GM18519 (cell line): ENCODE results near the gene C1QTNF6.

ENCODE experiments used
- ATAC-seq: cut with Tn5 transposase; IDR thresholded peaks from one replicate; pipeline ENCODE4 v1.9.1; 2021; ENCODE audit warnings: mild to moderate bottlenecking, moderate library complexity; ENCODE audit not compliant: unreplicated experiment, low FRiP score

The C1QTNF6 gene

DNA sequence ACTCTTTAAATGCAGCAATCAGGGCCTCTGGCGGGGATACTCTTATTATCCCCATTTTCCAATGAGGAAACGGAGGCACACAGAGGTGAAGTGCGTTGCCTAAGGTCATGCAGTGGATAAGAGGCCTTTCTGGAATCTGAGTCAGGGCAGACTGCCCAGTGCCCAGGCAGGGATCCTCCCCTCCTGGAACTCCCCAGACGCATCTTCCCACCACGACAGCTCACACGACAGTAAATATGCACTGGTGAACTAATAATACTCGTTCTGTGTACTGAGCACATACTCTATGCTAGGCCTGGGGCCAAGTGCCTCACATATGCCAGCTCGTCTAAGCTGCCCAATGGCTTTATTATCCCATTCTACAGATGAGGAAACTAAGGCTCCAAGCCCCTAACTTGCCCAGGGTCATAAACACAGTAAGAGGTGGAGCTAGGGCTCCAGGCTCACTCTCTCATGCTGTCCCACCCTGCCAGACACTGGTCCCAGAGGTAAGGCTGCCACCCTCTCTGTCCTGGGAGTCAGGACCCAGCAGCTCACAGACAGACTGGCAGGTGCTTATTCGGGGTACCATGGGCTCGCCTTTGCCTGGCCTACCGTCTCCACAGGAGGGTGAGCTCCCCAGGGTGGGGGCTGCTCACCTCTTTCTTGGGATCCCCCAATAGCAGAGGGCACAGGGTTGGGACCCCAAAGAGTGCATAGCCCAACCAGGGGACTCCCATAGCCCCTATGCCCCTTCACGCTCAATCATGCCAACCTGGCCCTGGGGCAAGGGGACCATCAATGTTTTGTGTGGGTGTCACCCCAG is 40.7 kb downstream of the C1QTNF6 start:
- ATAC-seq, result no peak

- ATAC-seq, result no peak
These were observed 41.4 kb downstream of the C1QTNF6 start for GRCh38 chr22:37146507-37147180.

- no peak for ATAC-seq
These were observed 42.0 kb downstream of the C1QTNF6 start for GRCh38 chr22:37146051-37146385.

- no peak for ATAC-seq
These were observed 42.6 kb downstream of the C1QTNF6 start for GRCh38 chr22:37145180-37146050.

DNA sequence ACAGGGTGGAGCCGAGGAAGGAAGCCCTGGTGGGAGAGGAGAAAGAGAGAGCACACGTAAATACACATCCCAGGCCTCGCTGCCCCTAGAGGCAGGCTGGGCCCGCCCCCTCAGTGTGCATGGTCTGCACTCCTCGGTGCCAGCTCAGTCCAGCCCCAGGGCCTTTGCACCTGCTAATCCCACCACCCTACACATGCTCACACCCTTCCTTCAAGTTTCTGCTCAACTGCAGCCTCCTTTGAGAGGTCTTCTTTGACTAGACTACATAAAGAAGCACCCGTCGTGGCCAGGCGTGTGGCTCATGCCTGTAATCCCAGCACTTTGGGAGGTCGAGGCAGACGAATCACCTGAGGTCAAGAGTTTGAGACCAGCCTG is 43.9 kb downstream of the C1QTNF6 start:
- no peak for ATAC-seq

GRCh38 chr22:37141971-37142370 is 46.1 kb downstream of the C1QTNF6 start:
- ATAC-seq, result no peak

- ATAC-seq, result no peak
These were observed 46.6 kb downstream of the C1QTNF6 start for GRCh38 chr22:37141476-37141875.

- no peak for ATAC-seq
These were observed 47.2 kb downstream of the C1QTNF6 start for GRCh38 chr22:37140686-37141323.

DNA sequence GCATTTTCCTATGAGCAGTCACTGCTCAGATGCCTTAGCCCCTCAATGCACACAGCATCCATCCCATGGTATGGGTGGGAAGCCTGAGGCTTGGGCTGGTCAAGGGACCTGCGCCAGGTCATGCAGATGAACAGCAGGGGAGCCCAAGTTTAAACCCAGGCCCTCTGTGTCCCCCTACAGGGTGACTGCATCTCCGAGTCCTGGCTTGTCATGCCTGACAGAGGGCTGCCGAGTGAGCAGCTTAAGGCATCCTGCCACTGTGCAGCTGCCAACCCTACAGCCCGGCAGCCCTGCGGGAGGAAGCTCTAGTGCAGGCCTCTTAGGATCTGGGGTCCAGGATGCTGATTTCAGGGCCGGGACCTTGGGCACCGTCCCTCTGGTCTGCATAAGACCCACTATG is 48.3 kb downstream of the C1QTNF6 start:
- ATAC-seq, result no peak

- ATAC-seq, result no peak
These were observed 49.0 kb downstream of the C1QTNF6 start for GRCh38 chr22:37138849-37139561.

DNA sequence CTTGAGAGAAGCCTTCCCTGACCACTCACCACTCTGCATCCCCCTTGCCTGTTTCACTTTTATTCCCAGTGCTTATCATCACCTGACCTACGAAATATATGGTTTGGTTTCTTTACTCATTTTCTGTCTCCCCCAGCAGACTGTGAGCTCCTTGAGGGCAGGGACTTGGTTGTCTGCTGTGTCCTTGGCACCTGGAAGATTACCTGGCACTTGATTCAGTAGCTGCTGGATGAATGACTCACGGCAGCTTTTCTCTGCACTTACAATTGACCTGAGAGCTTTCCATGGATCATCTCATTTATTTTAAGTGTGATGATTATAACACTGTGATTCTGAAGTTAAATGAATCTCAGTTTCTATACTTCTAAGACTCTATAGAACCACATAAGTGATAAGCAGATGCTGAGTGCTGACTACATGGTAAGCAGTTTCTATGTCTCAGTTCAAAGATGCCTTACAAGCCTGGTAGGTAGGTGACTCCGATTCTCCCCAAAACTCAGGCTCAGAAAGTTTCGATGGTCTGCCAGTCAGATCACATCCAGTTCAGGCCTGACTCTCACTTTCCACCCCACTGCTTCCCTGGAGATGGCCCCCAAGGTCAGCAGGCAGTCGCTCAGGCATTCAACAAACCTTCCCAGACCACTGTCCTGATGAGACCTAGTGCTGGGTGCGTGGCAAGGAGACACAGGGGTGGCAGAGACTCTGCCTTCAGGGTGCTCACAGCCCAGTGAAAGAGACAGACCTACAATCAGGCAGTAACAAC is 50.0 kb downstream of the C1QTNF6 start:
- no peak for ATAC-seq

DNA sequence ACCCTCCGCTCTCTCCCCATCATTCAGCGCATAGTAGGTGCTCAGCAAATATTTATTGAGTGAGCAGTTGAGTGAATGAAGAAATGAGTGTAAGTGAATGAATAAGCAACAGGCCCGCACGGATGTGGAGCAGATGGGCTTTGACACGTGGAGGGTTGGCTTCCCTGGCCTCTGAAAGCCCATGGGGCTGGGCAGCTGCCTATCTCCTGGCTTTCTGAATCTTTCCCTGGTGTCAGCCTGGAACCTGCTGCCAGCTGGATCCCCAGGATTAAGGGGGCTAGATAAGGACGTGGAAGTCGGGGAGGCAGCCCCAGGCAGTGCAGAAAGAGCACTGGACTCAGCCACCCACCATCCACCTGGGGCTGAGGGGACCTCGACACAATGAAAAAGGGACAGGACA is 50.9 kb downstream of the C1QTNF6 start:
- no peak for ATAC-seq

GRCh38 chr22:37135023-37135422 is 53.0 kb downstream of the C1QTNF6 start:
- ATAC-seq, result no peak

DNA sequence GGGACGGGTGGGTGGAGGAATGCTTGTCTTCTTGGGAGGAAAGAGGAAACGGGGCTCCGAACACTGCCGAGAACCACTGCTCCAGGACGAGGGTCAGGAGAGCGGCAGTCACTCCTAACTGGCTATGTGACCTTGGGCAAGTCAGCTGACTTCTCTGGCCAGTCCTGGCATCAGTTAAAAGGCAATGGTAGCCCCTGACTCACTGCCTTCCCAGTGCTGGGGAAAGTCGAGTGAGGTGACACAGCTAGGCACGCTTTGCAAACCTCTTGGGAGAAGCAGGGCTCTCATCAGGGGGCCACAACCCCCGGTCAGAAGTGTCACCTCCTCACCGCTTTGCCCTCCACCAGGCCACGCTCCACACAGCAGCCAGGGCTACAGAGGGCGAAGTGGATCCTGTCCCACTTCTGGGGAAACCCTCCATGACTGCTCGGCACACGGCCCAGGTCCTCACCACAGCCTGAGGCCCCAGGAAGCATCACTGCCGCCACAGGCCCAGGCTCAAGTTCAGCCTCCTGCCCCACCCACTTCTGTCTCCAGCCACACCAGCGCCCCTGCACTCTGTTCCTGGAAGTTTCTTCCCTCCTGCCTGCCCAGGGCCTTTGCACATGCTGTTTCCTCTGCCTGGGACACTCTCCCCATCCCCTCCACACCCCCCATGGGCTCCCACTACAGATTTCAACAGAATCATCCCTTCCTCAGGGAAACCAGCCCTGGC is 54.6 kb downstream of the C1QTNF6 start:
- ATAC-seq, result no peak

DNA sequence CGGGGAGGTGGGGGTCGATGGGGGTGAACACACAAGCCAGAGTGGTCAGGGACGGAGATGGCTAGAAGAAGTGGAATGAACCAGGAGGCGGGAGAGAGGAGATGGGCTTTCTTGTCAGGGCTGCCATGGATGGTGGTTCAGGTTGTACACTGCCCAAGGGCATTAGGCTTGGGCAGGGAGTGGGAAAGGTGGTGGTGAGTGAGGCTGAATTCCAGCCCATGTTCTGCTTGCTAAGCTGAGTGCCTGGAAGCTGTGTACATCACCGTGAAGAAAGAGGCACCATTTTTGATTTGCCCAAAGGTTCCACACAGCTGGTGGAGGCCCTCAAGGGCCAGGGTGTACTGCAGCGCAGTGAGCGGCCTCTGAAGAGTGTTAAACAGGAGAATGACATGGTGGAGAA is 55.3 kb downstream of the C1QTNF6 start:
- no peak for ATAC-seq
